Fibroblast of skin of abdomen (primary cell): ENCODE results near the gene SLMAP.

Experiments used
- DNase-seq: peaks from one replicate; pipeline ENCODE4 v3.0.0-alpha.2; 2013

The SLMAP gene

GRCh38 chr3:57948080-57948671 lies 192.1 kb downstream of the SLMAP start:
- no peak for DNase-seq

DNA sequence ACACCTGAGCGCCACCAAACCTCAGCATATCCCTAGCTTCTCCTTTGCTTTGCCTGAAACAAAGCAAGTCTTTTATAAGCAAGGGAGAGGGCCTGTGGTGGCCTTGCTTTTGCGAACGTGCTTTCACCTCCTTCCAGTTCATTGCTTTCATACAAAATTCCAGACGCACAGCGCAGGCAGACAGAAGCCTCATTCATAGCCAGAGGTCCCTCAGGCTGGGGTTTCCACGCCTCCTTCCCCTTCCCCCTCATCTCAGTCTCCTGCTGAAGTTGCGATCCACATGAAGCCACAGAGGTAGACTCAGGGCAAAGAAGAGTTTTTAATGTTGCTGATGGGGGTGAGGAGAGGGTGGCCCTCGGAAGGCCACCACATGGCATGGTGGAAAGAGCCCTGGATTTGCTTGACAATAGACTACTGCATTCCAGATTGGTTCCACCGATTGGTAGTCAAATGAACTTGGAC lies 192.7 kb downstream of the SLMAP start:
- DNase-seq: no peak

DNA sequence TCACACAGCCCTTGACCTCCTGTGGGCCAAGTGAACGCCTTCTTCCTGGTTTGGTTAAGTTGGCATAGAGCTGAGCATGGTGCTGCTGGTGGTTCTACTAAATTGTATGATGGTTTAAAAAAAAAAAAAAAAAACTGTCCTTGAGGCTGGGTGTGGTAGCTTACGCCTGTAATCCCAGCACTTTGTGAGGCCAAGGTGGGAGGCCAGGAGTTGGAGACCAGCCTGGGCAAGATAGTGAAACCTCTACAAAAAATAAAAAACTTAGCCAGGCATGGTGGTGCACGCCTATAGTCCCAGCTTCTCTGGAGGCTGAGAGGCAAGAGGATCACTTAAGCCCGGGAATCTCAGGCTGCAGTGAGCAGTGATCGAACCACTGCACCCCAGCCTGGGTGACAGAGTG lies 193.2 kb downstream of the SLMAP start:
- no peak for DNase-seq

GRCh38 chr3:57949785-57950615 lies 193.9 kb downstream of the SLMAP start:
- no peak for DNase-seq

- peak; percentile 83 for DNase-seq
These were observed 195.2 kb downstream of the SLMAP start for GRCh38 chr3:57951066-57951882.

GRCh38 chr3:57952208-57952631 lies 196.1 kb downstream of the SLMAP start:
- DNase-seq: peak; percentile 96

DNA sequence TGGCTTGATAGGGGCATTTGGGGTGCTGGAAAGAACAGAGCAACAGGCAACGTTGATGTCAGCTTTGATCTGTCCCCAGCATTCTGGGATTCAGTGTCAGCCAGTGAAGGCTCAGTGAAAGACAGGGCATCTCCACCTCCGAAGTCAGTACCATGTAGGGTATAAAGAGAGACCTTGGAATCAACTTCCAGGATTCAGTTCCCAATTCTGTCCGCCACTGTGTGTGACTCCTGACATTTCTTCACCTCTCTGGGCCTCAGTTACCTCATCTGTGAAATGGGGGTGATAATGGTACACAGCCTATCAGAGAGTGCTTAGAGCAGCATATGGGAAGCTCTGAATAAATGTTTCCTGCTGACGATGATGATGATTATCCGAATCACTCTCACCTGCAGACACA lies 196.5 kb downstream of the SLMAP start:
- DNase-seq: no peak

GRCh38 chr3:57953576-57953975 lies 197.5 kb downstream of the SLMAP start:
- no peak for DNase-seq

- peak; percentile 94 for DNase-seq
These were observed 200.2 kb downstream of the SLMAP start for GRCh38 chr3:57956119-57956832.

GRCh38 chr3:57956833-57957174 lies 200.7 kb downstream of the SLMAP start:
- no peak for DNase-seq

- DNase-seq: no peak
These were observed 201.7 kb downstream of the SLMAP start for GRCh38 chr3:57957824-57958223.

DNA sequence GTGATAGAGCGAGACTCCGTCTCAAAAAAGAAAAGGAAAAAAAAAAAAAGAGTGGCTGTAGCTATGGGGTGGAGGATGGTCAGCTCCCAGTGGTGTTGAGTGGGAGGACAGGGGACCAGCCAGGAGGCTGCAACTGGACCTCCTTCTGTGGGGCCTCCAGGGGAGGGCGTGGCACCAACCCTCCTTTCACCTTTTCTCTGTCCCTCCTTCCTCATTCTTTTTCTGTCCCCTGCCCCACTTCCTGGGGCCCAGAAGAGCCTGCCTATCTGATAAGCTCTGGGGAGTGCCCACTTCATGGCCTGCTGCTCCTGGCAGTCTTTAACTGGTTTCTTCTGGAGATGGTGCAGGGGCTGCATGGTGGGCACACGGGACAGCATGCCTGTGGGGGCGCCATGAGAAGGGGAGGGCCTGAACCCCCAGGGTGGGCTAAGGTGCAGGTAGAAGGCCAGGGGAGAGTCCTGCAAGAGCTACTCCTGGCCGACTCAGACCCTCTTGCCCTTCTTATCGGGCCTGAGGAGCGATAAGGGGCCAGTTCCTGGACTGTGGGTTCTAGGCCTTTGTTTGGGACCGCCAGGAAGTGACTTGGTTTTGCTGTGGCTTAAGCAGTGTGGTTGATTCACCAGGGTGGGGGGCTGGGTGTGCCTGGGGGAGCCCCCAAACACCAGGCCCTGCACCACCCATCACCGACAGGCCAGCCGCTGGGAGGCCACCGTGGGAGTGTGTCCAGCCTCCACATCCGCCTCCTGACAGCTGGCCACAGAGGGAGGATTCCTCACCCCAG lies 202.7 kb downstream of the SLMAP start:
- no peak for DNase-seq

- peak; percentile 56 for DNase-seq
These were observed 203.5 kb downstream of the SLMAP start for GRCh38 chr3:57959423-57960173.

- no peak for DNase-seq
These were observed 204.0 kb downstream of the SLMAP start for GRCh38 chr3:57960174-57960505.

DNA sequence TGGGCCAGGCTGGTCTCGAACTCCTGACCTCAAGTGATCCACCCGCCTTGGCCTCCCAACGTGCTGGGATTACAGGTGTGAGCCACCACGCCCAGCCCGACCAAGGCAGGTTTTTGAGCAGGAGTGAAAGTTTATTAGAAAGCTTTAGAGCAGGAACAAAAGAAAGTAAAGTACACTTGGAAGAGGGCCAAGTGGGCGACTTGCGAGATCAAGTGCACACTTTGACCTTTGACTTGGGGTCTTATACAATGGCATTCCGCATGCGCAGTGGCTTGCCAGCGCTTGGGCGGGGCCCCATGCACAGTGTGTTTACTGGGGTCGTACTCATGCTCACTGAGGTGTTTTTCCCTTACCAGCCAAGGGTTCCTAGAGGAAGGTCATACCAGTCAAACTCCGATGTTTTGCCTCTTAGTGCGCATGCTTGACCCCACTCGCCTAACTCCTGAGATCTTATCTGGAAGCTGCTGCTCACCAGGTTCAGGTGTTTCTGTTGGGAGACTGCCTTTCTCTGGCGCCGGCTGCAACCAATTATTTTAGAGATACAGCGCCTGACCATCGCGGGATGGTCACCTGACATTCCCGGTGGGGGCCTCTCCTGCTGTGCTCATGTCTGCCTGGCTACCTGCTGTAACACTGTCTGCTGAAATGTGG lies 205.2 kb downstream of the SLMAP start:
- no peak for DNase-seq

DNA sequence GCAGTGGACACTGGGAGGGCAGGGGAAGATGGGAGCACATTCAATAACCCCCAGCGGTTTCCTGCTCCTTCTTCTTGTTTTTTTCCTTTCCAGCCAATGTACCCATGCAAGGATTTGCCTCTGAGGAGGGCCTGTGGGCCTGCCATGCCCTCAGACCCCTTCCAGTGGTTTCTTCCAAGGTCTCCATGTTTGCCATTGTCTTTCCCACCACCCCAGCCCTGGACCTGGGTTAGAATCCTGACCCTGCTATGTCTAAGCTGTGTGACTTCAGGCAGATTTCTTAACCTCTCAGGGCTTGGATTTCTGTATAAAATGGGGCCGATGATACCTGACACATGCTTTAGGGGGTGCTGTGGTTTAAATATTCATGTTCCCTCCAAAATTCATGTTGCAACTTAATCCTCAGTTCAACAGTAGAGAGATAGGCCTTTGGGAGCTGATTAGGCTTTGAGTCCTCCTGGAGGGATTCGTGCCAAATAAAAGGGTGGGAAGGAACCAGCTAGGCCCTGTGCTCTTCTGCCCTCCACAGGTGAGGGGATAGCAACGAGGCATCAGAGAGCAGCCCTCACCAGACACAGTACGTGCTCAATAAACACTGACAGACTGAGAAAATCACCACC lies 205.8 kb downstream of the SLMAP start:
- DNase-seq: peak; percentile 53

DNA sequence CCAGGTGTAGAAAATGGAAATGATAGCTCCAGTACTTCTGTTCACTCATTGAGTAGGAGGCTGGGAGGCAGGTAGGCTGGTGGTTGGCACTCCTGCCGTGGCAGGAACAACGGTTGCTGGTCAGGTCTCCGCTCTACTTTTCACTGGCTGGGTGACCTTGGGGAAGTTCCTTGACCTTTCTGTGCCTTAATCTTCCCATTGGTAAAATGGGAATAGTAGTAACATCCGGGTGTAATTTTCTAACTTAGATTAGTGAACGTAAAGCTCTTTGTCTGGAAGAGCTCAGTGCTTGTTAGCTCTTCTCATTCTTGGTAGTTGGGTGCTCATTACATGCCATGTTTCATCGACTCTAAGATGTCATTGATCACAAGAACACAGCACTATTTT lies 206.3 kb downstream of the SLMAP start:
- no peak for DNase-seq

- DNase-seq: no peak
These were observed 207.8 kb downstream of the SLMAP start for GRCh38 chr3:57963811-57964346.

DNA sequence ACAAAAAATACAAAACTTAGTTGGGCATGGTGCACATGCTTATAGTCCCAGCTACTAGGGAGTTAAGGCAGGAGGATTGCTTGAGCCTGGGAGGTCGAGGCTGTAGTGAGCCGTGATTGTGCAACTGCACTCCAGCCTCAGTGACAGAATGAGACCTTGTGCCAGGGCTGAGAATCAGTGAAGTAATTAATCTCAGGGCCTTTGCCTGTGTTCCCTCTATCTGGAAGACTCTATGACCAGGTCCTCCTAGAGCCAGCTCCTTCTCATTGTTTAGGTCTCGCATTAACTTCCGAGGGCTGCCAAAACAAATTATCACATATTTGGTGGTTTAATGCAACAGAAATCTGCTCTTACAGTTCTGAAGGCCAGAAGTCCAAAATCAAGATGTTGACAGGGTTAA lies 210.7 kb downstream of the SLMAP start:
- peak; percentile 56 for DNase-seq

DNA sequence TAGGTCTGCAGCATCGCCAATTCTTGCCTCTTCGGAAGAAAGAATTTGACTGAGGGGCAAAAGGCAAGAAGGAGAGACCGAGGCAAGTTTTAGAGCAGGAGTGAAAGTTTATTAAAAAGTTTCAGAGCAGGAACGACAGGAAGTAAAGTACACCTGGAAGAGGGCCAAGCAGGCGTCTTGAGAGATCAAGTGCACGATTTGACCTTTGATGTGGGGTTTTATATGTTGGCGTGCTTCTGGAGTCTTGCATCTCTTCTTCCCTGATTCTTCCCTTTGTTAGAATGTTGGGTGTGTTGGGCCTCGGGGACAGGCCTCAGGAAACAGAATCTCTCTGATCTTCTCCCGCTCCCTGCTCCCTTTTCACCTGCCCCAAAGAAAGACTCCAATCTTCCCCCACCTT lies 211.5 kb downstream of the SLMAP start:
- DNase-seq: no peak
